HAP-1 (cell line): ENCODE measurements around the gene CRLF3.

Experiments
- DNase-seq, 2 experiments: peaks; one replicate each; pipeline ENCODE4 v3.0.0-alpha.2; 2016 to 2020; ENCODE audit warnings: low spot score in 2 of 2
- H3K27me3 ChIP-seq: fragments of 250-450 bp; sonication (Bioruptor Pico); 2 replicates; pipeline ENCODE4 v1.5.1; 2020; ENCODE audit warnings: low read depth, mild to moderate bottlenecking, moderate library complexity
- H3K36me3 ChIP-seq: fragments of 250-450 bp; sonication (Bioruptor Pico); replicated peaks from 2 replicates; pipeline ENCODE4 v1.5.1; 2020; ENCODE audit warnings: mild to moderate bottlenecking
- H3K4me1 ChIP-seq: fragments of 250-450 bp; sonication (Bioruptor Pico); 2 replicates; pipeline ENCODE4 v1.5.1; 2020; ENCODE audit warnings: mild to moderate bottlenecking
- H3K4me3 ChIP-seq: fragments of 250-450 bp; sonication (Bioruptor Pico); 2 replicates; pipeline ENCODE4 v1.5.1; 2020; ENCODE audit warnings: mild to moderate bottlenecking, moderate library complexity
- H3K9me3 ChIP-seq: fragments of 250-450 bp; sonication (Bioruptor Pico); 2 replicates; pipeline ENCODE4 v1.5.1; 2020; ENCODE audit warnings: mild to moderate bottlenecking, moderate library complexity
- in situ Hi-C: fragments of 300-500 bp; cut with MboI; formaldehyde crosslinking; loops from 3 replicates; pipeline ENCODE4 v1.14.3; 2020; ENCODE audit warnings: low sequenced_read_pairs, inconsistent platforms, mixed read lengths

The CRLF3 gene

GRCh38 chr17:30824356-30825145, at the start of gene CRLF3:
Gene CRLF3 (minus strand): TSS chr17:30824692. CDS start chr17:30824651, 41 bp downstream.
- in situ Hi-C loops: no loop called here
- Histone ChIP-seq H3K36me3 (no peaks in the 10 kb centered on the region), H3K9me3 (no peaks in the 10 kb centered on the region), H3K27me3 (no peaks in the 10 kb centered on the region), H3K4me1 (peaks cover 32% of the 10 kb centered on the region), H3K4me3 (peak within 1 kb of the TSS; percentile 84)
- peak; percentile 90 to 92 for DNase-seq

- Histone ChIP-seq H3K4me1 (no peaks in the 10 kb centered on the region), H3K36me3 (peaks cover 65% of the 10 kb centered on the region), H3K27me3 (no peaks in the 10 kb centered on the region), H3K9me3 (no peaks in the 10 kb centered on the region), H3K4me3 (no peak overlapping the region)
- in situ Hi-C loops: no loop called here
- DNase-seq: no peak
These were observed 44.5 kb upstream of the CRLF3 start for GRCh38 chr17:30869005-30869404.

- Histone ChIP-seq H3K4me1 (no peaks in the 10 kb centered on the region), H3K4me3 (no peak overlapping the region), H3K9me3 (no peaks in the 10 kb centered on the region), H3K36me3 (peaks cover 71% of the 10 kb centered on the region), H3K27me3 (no peaks in the 10 kb centered on the region)
- no peak for DNase-seq
- in situ Hi-C loops: no loop called here
These were observed 40.1 kb upstream of the CRLF3 start for GRCh38 chr17:30864636-30865035.

GRCh38 chr17:30858556-30859250, 34.2 kb upstream of the CRLF3 start:
- Histone ChIP-seq H3K4me1 (no peaks in the 10 kb centered on the region), H3K4me3 (no peak overlapping the region), H3K9me3 (no peaks in the 10 kb centered on the region), H3K36me3 (peaks cover 64% of the 10 kb centered on the region), H3K27me3 (no peaks in the 10 kb centered on the region)
- in situ Hi-C loops: no loop called here
- DNase-seq: no peak

GRCh38 chr17:30854146-30854545, 29.7 kb upstream of the CRLF3 start:
- Histone ChIP-seq H3K9me3 (no peaks in the 10 kb centered on the region), H3K36me3 (peaks cover 49% of the 10 kb centered on the region), H3K4me1 (no peaks in the 10 kb centered on the region), H3K27me3 (no peaks in the 10 kb centered on the region), H3K4me3 (no peak overlapping the region)
- in situ Hi-C loops: no loop called here
- no peak for DNase-seq

GRCh38 chr17:30848021-30848420, 23.5 kb upstream of the CRLF3 start:
- in situ Hi-C loops: no loop called here

GRCh38 chr17:30840771-30841170, 16.3 kb upstream of the CRLF3 start:
- no peaks in the 10 kb centered on the region for H3K4me1 ChIP-seq
- no peaks in the 10 kb centered on the region for H3K27me3 ChIP-seq
- H3K9me3 ChIP-seq: no peaks in the 10 kb centered on the region
- in situ Hi-C loops: no loop called here
- DNase-seq: no peak
- peaks cover 68% of the 10 kb centered on the region for H3K36me3 ChIP-seq
- H3K4me3 ChIP-seq: no peak overlapping the region

More at GRCh38 chr17:30848021-30848420, 23.5 kb upstream of the CRLF3 start:
- H3K4me3 ChIP-seq: no peak overlapping the region
- H3K9me3 ChIP-seq: no peaks in the 10 kb centered on the region
- no peaks in the 10 kb centered on the region for H3K4me1 ChIP-seq
- no peak for DNase-seq
- H3K36me3 ChIP-seq: peaks cover 48% of the 10 kb centered on the region
- H3K27me3 ChIP-seq: no peaks in the 10 kb centered on the region

GRCh38 chr17:30838202-30838807, 13.8 kb upstream of the CRLF3 start:
- no peaks in the 10 kb centered on the region for H3K9me3 ChIP-seq
- DNase-seq: no peak
- H3K4me3 ChIP-seq: no peak overlapping the region
- no peaks in the 10 kb centered on the region for H3K27me3 ChIP-seq
- in situ Hi-C loops: no loop called here
- H3K4me1 ChIP-seq: peaks cover 2% of the 10 kb centered on the region; the same call in 1 of the 2 replicates
- peaks cover 54% of the 10 kb centered on the region for H3K36me3 ChIP-seq

- H3K36me3 ChIP-seq: peaks cover 17% of the 10 kb centered on the region
- peaks cover 13% of the 10 kb centered on the region for H3K4me1 ChIP-seq
- H3K4me3 ChIP-seq: peak overlapping the region; percentile 93
- no peak for DNase-seq
- in situ Hi-C loops: no loop called here
- no peaks in the 10 kb centered on the region for H3K9me3 ChIP-seq
- H3K27me3 ChIP-seq: no peaks in the 10 kb centered on the region
These were observed 8.1 kb upstream of the CRLF3 start for GRCh38 chr17:30832438-30833124.

GRCh38 chr17:30831663-30832437, 7.4 kb upstream of the CRLF3 start, which contains the start of gene ATAD5:
Gene ATAD5 (plus strand): TSS chr17:30831966. CDS start chr17:30832348, 382 bp downstream.
- in situ Hi-C loops: no loop called here
- Histone ChIP-seq H3K4me1 (peaks cover 13% of the 10 kb centered on the region), H3K4me3 (peak within 1 kb of the TSS; percentile 93), H3K36me3 (peaks cover 9% of the 10 kb centered on the region), H3K27me3 (no peaks in the 10 kb centered on the region), H3K9me3 (no peaks in the 10 kb centered on the region)
- DNase-seq: peak; percentile 88 to 94

- Histone ChIP-seq H3K36me3 (peaks cover 5% of the 10 kb centered on the region), H3K9me3 (no peaks in the 10 kb centered on the region), H3K4me3 (peak overlapping the region; percentile 93), H3K4me1 (peaks cover 13% of the 10 kb centered on the region), H3K27me3 (no peaks in the 10 kb centered on the region)
- in situ Hi-C loops: no loop called here
- peak in 1 of 2 experiments; percentile 23 for DNase-seq
These were observed 6.8 kb upstream of the CRLF3 start for GRCh38 chr17:30831257-30831656.

GRCh38 chr17:30829022-30829421, 4.5 kb upstream of the CRLF3 start:
- Histone ChIP-seq H3K27me3 (no peaks in the 10 kb centered on the region), H3K4me3 (no peak overlapping the region), H3K36me3 (peaks cover 5% of the 10 kb centered on the region), H3K4me1 (peaks cover 19% of the 10 kb centered on the region), H3K9me3 (no peaks in the 10 kb centered on the region)
- no peak for DNase-seq
- in situ Hi-C loops: no loop called here

GRCh38 chr17:30827082-30827481, 2.6 kb upstream of the CRLF3 start:
- no peaks in the 10 kb centered on the region for H3K27me3 ChIP-seq
- in situ Hi-C loops: no loop called here
- H3K9me3 ChIP-seq: no peaks in the 10 kb centered on the region
- DNase-seq: no peak
- H3K4me3 ChIP-seq: no peak overlapping the region
- peaks cover 2% of the 10 kb centered on the region for H3K36me3 ChIP-seq
- peaks cover 27% of the 10 kb centered on the region for H3K4me1 ChIP-seq
